ENCODE measurements around the gene RHOT2. TPM values are rescaled to one million over a fixed set of nuclear protein-coding genes. Genes with fewer than 3 reads are reported as not detected.

RHOT2 gene
- total RNA-seq, 1 experiment from 2014 or later = 98.5 TPM

- H3K36me3 ChIP-seq (ENCODE audit: control insufficient read depth in 1 of 2, insufficient read depth in 2 of 2, low read length in 2 of 2) = no peaks in the 10 kb centered on the region
- BruUV-seq (replicated peaks) = no TSS peak
- H3K27ac ChIP-seq (ENCODE audit: low read depth, low read length) = no peak overlapping the region
- intact Hi-C loops (cut with micrococcal nuclease) = loop anchor here (5.0 kb wide), 1 partner anchor 38 kb away; the partner anchor contains the start of gene RAB40C
- no peak overlapping the region for H3K9ac ChIP-seq (ENCODE audit: low read length)
- H3K27me3 ChIP-seq (ENCODE audit: insufficient read depth, low read length) = no peaks in the 10 kb centered on the region
- ChIA-PET CTCF (no interaction called here), POLR2A (no interaction called here), RAD21 (ENCODE audit: low non-redundant PET in 1 of 2, low total read pairs in 2 of 2, uncharacterized antibody in 2 of 2, unreplicated experiment in 2 of 2) (no interaction called here)
- no peak overlapping the region for H2AFZ ChIP-seq (ENCODE audit: low read depth, low read length, poor library complexity, severe bottlenecking)
- H3K9me2 ChIP-seq (ENCODE audit: insufficient read depth) = no peaks in the 10 kb centered on the region
- H3K9me3 ChIP-seq (ENCODE audit: control insufficient read depth in 1 of 2, insufficient read depth in 1 of 2, low read depth in 1 of 2, low read length in 2 of 2) = no peaks in the 10 kb centered on the region
- no peak for TF ChIP-seq SP1 (IDR thresholded peaks at IDR 0.05; ENCODE audit: low read depth)
- TF ChIP-seq POLR2AphosphoS5 (IDR thresholded peaks at IDR 0.05; ENCODE audit: low read depth, low read length) = no peak
- TF ChIP-seq SIN3A (IDR thresholded peaks at IDR 0.05; ENCODE audit: low read depth) = no peak
- no peak for TF ChIP-seq ELF1 (IDR thresholded peaks at IDR 0.05; ENCODE audit: borderline replicate concordance, low read depth)
- TF ChIP-seq ATF3 (IDR thresholded peaks at IDR 0.05) = no peak
- TF ChIP-seq SRF (IDR thresholded peaks at IDR 0.05; ENCODE audit: low read depth) = no peak
- TF ChIP-seq JUND (IDR thresholded peaks at IDR 0.05) = no peak
- no peak for TF ChIP-seq YY1 (IDR thresholded peaks at IDR 0.05; ENCODE audit: extremely low read depth, insufficient replicate concordance, low read depth, low read length)
- TF ChIP-seq MAX (IDR thresholded peaks at IDR 0.05) = no peak
- no peak for TF ChIP-seq TCF7L2 (IDR thresholded peaks at IDR 0.05; ENCODE audit: borderline replicate concordance, extremely low read depth, insufficient read depth, insufficient read length)
- no peak for TF ChIP-seq REST (IDR thresholded peaks at IDR 0.05; ENCODE audit: low read depth)
- TF ChIP-seq ZBTB33 (IDR thresholded peaks at IDR 0.05; ENCODE audit: extremely low read depth, insufficient replicate concordance, low read length) = no peak
- no peak for TF ChIP-seq CEBPB (IDR thresholded peaks at IDR 0.05; ENCODE audit: low read depth)
- TF ChIP-seq CBX3 (IDR thresholded peaks at IDR 0.05; ENCODE audit: low read depth) = no peak
- TF ChIP-seq ZFX (IDR thresholded peaks at IDR 0.05) = no peak
- no peak for TF ChIP-seq EZH2phosphoT487 (IDR thresholded peaks at IDR 0.05; ENCODE audit: borderline replicate concordance)
- TF ChIP-seq POLR2A (IDR thresholded peaks at IDR 0.05; ENCODE audit: borderline replicate concordance, extremely low read depth, insufficient read depth, insufficient read length) = no peak
- no peaks in the 10 kb centered on the region for H4K20me1 ChIP-seq (ENCODE audit: insufficient read depth)
- DNase-seq (ENCODE audit: low read depth, low spot score) (no peak), ATAC-seq (no peak)
- peaks cover 29 to 44% of the 10 kb centered on the region in 2 experiments for H3K4me1 ChIP-seq (ENCODE audit: control insufficient read depth in 1 of 2, insufficient read depth in 2 of 2, low read length in 2 of 2)
- no peak overlapping the region for H3K4me3 ChIP-seq (replicated peaks in 1 of 2; ENCODE audit: low read depth in 1 of 2, low read length in 2 of 2)
- H3K4me2 ChIP-seq (ENCODE audit: low read length) = no peak overlapping the region
- peaks cover 5% of the 10 kb centered on the region; the same call in 1 of the 2 replicates for H3K79me2 ChIP-seq (ENCODE audit: insufficient read depth, low read length)
These were observed 38.1 kb upstream of the RHOT2 start for GRCh38 chr16:629833-630248.

Measured in HCT116 (cell line).